AG10803 (cell line): ENCODE measurements around the gene PLXNA2.

Source experiments
- DNase-seq: peaks from one replicate; pipeline ENCODE4 v3.0.0; 2010; ENCODE audit warnings: low read depth
- H3K4me3 ChIP-seq: 2 replicates; pipeline ENCODE4 v1.5.1; 2011; ENCODE audit warnings: mild to moderate bottlenecking, low read length, control low read depth
- TF ChIP-seq, protein P1 (sequence below): conservative IDR thresholded peaks from 2 replicates; pipeline ENCODE4 v1.5.1; 2011; ENCODE audit warnings: mild to moderate bottlenecking, low read length, control low read depth, inconsistent platforms

The PLXNA2 gene

GRCh38 chr1:208209896-208210589 is 34.1 kb downstream of the PLXNA2 start:
- TF ChIP-seq, protein P1, sequence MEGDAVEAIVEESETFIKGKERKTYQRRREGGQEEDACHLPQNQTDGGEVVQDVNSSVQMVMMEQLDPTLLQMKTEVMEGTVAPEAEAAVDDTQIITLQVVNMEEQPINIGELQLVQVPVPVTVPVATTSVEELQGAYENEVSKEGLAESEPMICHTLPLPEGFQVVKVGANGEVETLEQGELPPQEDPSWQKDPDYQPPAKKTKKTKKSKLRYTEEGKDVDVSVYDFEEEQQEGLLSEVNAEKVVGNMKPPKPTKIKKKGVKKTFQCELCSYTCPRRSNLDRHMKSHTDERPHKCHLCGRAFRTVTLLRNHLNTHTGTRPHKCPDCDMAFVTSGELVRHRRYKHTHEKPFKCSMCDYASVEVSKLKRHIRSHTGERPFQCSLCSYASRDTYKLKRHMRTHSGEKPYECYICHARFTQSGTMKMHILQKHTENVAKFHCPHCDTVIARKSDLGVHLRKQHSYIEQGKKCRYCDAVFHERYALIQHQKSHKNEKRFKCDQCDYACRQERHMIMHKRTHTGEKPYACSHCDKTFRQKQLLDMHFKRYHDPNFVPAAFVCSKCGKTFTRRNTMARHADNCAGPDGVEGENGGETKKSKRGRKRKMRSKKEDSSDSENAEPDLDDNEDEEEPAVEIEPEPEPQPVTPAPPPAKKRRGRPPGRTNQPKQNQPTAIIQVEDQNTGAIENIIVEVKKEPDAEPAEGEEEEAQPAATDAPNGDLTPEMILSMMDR, result no peak
- H3K4me3 ChIP-seq, result no peak overlapping the region
- no peak for DNase-seq

DNA sequence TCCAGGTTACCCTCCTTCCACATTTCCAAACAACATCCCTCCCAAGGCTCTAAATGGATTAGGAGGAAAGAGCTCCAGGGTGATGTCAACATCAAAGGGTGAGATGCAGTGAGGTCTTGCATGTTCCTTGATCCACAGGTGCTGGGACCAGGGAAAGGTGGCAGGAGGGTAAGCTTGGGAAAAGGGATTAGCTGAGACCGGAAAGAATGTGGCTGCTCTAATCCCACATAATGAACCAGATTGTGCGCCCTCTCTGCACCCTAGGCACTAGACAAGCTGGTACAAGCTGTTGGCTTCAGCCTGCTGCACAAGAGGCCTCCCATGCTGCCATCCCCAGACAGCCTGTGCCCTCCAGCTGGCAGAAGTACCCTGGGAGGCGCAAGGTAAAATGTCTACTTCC is 34.9 kb downstream of the PLXNA2 start:
- H3K4me3 ChIP-seq, result no peak overlapping the region
- TF ChIP-seq, protein P1, result no peak
- DNase-seq, result no peak

GRCh38 chr1:208208132-208208487 is 36.1 kb downstream of the PLXNA2 start:
- no peak overlapping the region for H3K4me3 ChIP-seq
- DNase-seq, result no peak
- TF ChIP-seq, protein P1, result no peak

GRCh38 chr1:208207388-208208131 is 36.6 kb downstream of the PLXNA2 start:
- peak; percentile 93 for DNase-seq
- H3K4me3 ChIP-seq, result no peak overlapping the region
- TF ChIP-seq, protein P1, result no peak

GRCh38 chr1:208206092-208206698 is 38.0 kb downstream of the PLXNA2 start:
- TF ChIP-seq, protein P1, result no peak
- H3K4me3 ChIP-seq, result no peak overlapping the region
- DNase-seq, result no peak

DNA sequence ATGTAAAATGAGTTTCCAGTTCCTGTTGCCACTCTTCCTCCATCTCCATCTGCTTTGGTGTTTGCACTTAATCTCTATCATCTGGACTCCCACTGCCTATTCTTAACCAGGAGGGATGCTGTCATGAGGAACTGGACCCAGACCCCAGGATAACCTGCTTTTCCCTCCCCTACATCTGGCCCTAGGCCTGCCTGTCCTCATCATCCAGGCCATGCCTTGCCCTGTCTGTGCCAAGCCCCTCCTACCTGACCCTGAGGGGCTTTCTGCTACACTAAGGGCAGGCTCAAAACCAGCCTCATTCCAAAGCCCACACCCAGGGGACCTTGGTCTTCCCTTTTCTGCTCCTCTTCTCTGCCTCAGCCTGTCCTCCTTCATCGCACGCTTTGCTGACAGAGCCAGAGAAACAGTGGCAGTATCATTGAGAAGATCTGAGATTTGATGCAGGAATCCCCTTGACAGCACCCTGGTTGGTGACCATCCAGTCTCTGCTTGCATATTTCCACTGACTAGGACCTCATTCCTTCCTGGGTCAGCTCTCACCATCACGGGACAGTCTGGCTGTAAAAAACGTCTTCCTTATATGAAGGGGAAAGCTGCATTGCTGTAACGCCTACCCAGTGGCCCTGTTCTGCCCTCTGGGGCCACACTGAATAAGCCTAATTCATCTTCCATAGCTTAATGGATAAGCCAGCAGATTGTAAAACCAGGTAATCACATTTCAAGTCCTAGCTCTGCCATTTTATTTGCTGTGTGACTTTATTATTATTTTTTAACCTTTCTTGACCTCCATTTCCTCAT is 38.8 kb downstream of the PLXNA2 start:
- TF ChIP-seq, protein P1, result no peak
- H3K4me3 ChIP-seq, result no peak overlapping the region
- no peak for DNase-seq
